C4-2B (cell line): ENCODE measurements around the gene DIS3L2.
"Not testable (repeated sequence)": the region's sequence is repeated elsewhere in the genome, so short reads cannot be mapped to it uniquely, and the experiment has no call there.

Experiments
- H3K27ac ChIP-seq: fragments of 450-650 bp; 2 replicates; pipeline ENCODE4 v1.5.1; 2017
- CTCF ChIP-seq: fragments of 450-650 bp; conservative IDR thresholded peaks from 2 replicates; pipeline ENCODE4 v1.5.1; 2017; ENCODE audit warnings: mild to moderate bottlenecking
- ZFX ChIP-seq: fragments of 450-650 bp; IDR thresholded peaks from 2 replicates; pipeline ENCODE4 v1.6.1; 2017

DIS3L2 gene

GRCh38 chr2:232377319-232377718 is 415.8 kb downstream of the DIS3L2 start:
- H3K27ac ChIP-seq: no peak overlapping the region

GRCh38 chr2:232377841-232378734 is 416.6 kb downstream of the DIS3L2 start:
- H3K27ac ChIP-seq: no peak overlapping the region
- TF ChIP-seq ZFX (no peak), CTCF (no peak)

More at GRCh38 chr2:232377319-232377718, 415.8 kb downstream of the DIS3L2 start:
- no peak for TF ChIP-seq ZFX

- not testable (repeated sequence) for H3K27ac ChIP-seq
Measured at GRCh38 chr2:232378735-232379151, 417.2 kb downstream of the DIS3L2 start, which contains the start of gene ALPP. TSS of gene ALPP (plus strand) at chr2:232378751. CDS start at chr2:232378803, 52 bp downstream.

- H3K27ac ChIP-seq: not testable (repeated sequence)
Measured at GRCh38 chr2:232379610-232380590, 418.4 kb downstream of the DIS3L2 start.

GRCh38 chr2:232381204-232382031 is 419.9 kb downstream of the DIS3L2 start:
- not testable (repeated sequence) for H3K27ac ChIP-seq

- no peak for TF ChIP-seq CTCF
- TF ChIP-seq ZFX: no peak
- H3K27ac ChIP-seq: no peak overlapping the region
Measured at GRCh38 chr2:232382331-232383225, 421.1 kb downstream of the DIS3L2 start.

GRCh38 chr2:232384466-232384865 is 423.0 kb downstream of the DIS3L2 start:
- TF ChIP-seq ZFX (no peak), CTCF (no peak)
- H3K27ac ChIP-seq: no peak overlapping the region

- H3K27ac ChIP-seq: not testable (repeated sequence)
Measured at GRCh38 chr2:232385058-232385457, 423.5 kb downstream of the DIS3L2 start.
